ENCODE measurements around the gene HUNK. TPM values are rescaled to one million over a fixed set of nuclear protein-coding genes. Genes with fewer than 3 reads are reported as not detected.
"Not testable (repeated sequence)": the region's sequence is repeated elsewhere in the genome, so short reads cannot be mapped to it uniquely, and the experiment has no call there.

Gene HUNK
- total RNA-seq, 1 donor from 2014 or later = 60.6 TPM

GRCh38 chr21:31848326-31848985 is 24.4 kb upstream of the HUNK start:
- Mint-ChIP-seq H3K4me3 (no peak overlapping the region), H3K9me3 (no peaks in the 10 kb centered on the region), H3K27ac (no peak overlapping the region), H3K27me3 (ENCODE audit: low read depth) (no peaks in the 10 kb centered on the region), H3K4me1 (peaks cover 21% of the 10 kb centered on the region), H3K36me3 (no peaks in the 10 kb centered on the region)
- no peak for TF ChIP-seq CTCF (IDR thresholded peaks at IDR 0.05; ENCODE audit: unreplicated experiment)
- no peak for DNase-seq (ENCODE audit: low spot score in 2 of 2, unreplicated experiment in 2 of 2)

- no peak overlapping the region for H3K27ac Mint-ChIP-seq
- no peak for TF ChIP-seq CTCF (IDR thresholded peaks at IDR 0.05; ENCODE audit: unreplicated experiment)
- H3K9me3 Mint-ChIP-seq = no peaks in the 10 kb centered on the region
- DNase-seq (ENCODE audit: low spot score in 2 of 2, unreplicated experiment in 2 of 2) = no peak
- no peak overlapping the region for H3K4me3 Mint-ChIP-seq
- no peaks in the 10 kb centered on the region for H3K27me3 Mint-ChIP-seq (ENCODE audit: low read depth)
- no peaks in the 10 kb centered on the region for H3K36me3 Mint-ChIP-seq
- peaks cover 4% of the 10 kb centered on the region for H3K4me1 Mint-ChIP-seq
Observed at GRCh38 chr21:31850886-31851285, 21.9 kb upstream of the HUNK start.

GRCh38 chr21:31855180-31855579 is 17.6 kb upstream of the HUNK start:
- no peak overlapping the region for H3K4me3 Mint-ChIP-seq
- H3K27me3 Mint-ChIP-seq (ENCODE audit: low read depth) = no peaks in the 10 kb centered on the region
- H3K36me3 Mint-ChIP-seq = no peaks in the 10 kb centered on the region
- H3K27ac Mint-ChIP-seq = no peak overlapping the region
- H3K9me3 Mint-ChIP-seq = no peaks in the 10 kb centered on the region
- TF ChIP-seq CTCF (IDR thresholded peaks at IDR 0.05; ENCODE audit: unreplicated experiment) = no peak
- no peak for DNase-seq (ENCODE audit: low spot score in 2 of 2, unreplicated experiment in 2 of 2)
- H3K4me1 Mint-ChIP-seq = no peaks in the 10 kb centered on the region

GRCh38 chr21:31857096-31857495 is 15.7 kb upstream of the HUNK start:
- Mint-ChIP-seq H3K4me3 (no peak overlapping the region), H3K9me3 (no peaks in the 10 kb centered on the region), H3K27me3 (ENCODE audit: low read depth) (no peaks in the 10 kb centered on the region), H3K27ac (peak overlapping the region; percentile 64), H3K4me1 (no peaks in the 10 kb centered on the region), H3K36me3 (no peaks in the 10 kb centered on the region)
- TF ChIP-seq CTCF (IDR thresholded peaks at IDR 0.05; ENCODE audit: unreplicated experiment) = no peak
- DNase-seq (ENCODE audit: low spot score in 2 of 2, unreplicated experiment in 2 of 2) = no peak

GRCh38 chr21:31857631-31858030 is 15.2 kb upstream of the HUNK start:
- not testable (repeated sequence) for H3K27ac Mint-ChIP-seq; DNase-seq (ENCODE audit: low spot score in 2 of 2, unreplicated experiment in 2 of 2); H3K9me3 Mint-ChIP-seq; H3K4me1 Mint-ChIP-seq; H3K36me3 Mint-ChIP-seq; H3K4me3 Mint-ChIP-seq; H3K27me3 Mint-ChIP-seq (ENCODE audit: low read depth)

- DNase-seq (ENCODE audit: low spot score in 2 of 2, unreplicated experiment in 2 of 2) = no peak
- Mint-ChIP-seq H3K4me3 (no peak overlapping the region), H3K27me3 (ENCODE audit: low read depth) (no peaks in the 10 kb centered on the region), H3K4me1 (no peaks in the 10 kb centered on the region), H3K27ac (no peak overlapping the region), H3K36me3 (no peaks in the 10 kb centered on the region), H3K9me3 (no peaks in the 10 kb centered on the region)
- TF ChIP-seq CTCF (IDR thresholded peaks at IDR 0.05; ENCODE audit: unreplicated experiment) = no peak
Observed at GRCh38 chr21:31860851-31861250, 12.0 kb upstream of the HUNK start.
